ENCODE data around the gene SCAI.

Gene SCAI

DNA sequence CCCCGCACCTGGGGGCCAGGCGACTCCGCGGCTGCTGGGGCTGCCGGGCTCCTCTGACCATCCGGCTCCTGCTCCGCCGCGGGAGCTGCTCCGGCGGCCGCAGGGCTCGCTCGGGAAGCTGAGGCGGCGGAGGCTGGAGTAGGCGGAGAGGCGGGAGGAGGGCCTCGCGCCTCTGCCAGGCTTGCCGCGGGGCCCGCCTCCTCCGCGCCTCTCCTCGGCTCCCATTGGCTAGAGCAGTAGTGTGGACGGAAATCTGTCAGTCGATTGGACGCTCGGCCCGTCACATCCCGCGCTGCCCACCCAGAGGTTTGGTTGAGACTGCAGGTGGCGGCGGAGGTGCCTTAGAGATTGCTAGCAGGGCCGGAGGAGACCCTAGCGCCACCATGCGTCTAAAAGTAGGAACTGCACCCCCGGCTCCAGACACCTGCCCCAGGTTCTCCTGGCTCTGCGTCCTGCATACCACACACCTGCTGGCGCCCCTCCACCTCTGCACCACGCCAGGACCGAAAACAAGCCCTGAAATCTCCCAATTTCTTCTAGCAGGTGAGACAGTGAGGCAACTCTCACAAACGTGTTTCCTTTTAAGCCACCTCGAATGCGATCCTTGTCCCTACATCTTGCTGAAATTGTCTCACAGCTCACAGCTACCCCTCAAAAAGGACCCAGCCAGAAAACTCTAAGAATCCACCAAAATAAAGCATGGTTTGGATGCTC is at the start of gene SCAI (continued):
- TF ChIP-seq KLF1 (tag by site-specific recombination; IDR thresholded peaks at IDR 0.05) (no peak), ZBTB1 (tag by site-specific recombination; IDR thresholded peaks at IDR 0.05) (no peak), ZNF426 (tag by site-specific recombination; IDR thresholded peaks at IDR 0.05) (no peak), PRDM1 (tag by site-specific recombination; IDR thresholded peaks at IDR 0.05) (no peak), ZNF558 (tag by site-specific recombination; IDR thresholded peaks at IDR 0.05) (no peak), ZNF677 (tag by site-specific recombination; IDR thresholded peaks at IDR 0.05) (no peak), ZNF202 (tag by site-specific recombination; IDR thresholded peaks at IDR 0.05; ENCODE audit: borderline replicate concordance) (no peak), WT1 (tag by site-specific recombination; IDR thresholded peaks at IDR 0.05) (no peak), EGR2 (tag by site-specific recombination; IDR thresholded peaks at IDR 0.05; ENCODE audit: low read depth) (peak; percentile 88), GLIS1 (tag by site-specific recombination; IDR thresholded peaks at IDR 0.05) (no peak), GFI1B (tag by site-specific recombination; IDR thresholded peaks at IDR 0.05) (no peak), ZFP69B (tag by site-specific recombination; IDR thresholded peaks at IDR 0.05) (0 out of 2 replicates have a peak, but pooled peaks have one; percentile 34), ZNF624 (tag by site-specific recombination; IDR thresholded peaks at IDR 0.05) (no peak), ZNF37A (tag by site-specific recombination; IDR thresholded peaks at IDR 0.05) (no peak), ZNF792 (tag by site-specific recombination; IDR thresholded peaks at IDR 0.05) (no peak), GLI4 (tag by site-specific recombination; IDR thresholded peaks at IDR 0.05) (no peak), MYNN (tag by site-specific recombination; IDR thresholded peaks at IDR 0.05; ENCODE audit: borderline replicate concordance) (no peak), ZNF2 (tag by site-specific recombination; IDR thresholded peaks at IDR 0.05) (peak; percentile 83), KLF8 (tag by site-specific recombination; IDR thresholded peaks at IDR 0.05) (peak; percentile 83), ZNF610 (tag by site-specific recombination; IDR thresholded peaks at IDR 0.05; ENCODE audit: borderline replicate concordance) (no peak), ZNF140 (tag by site-specific recombination; IDR thresholded peaks at IDR 0.05) (no peak), ZNF266 (tag by site-specific recombination; IDR thresholded peaks at IDR 0.05; ENCODE audit: low read depth) (no peak), ZNF404 (tag by site-specific recombination; IDR thresholded peaks at IDR 0.05) (no peak), ZNF660 (tag by site-specific recombination; IDR thresholded peaks at IDR 0.05) (peak; percentile 54; the same call in 1 of the 2 replicates), ZNF138 (tag by site-specific recombination; IDR thresholded peaks at IDR 0.05; ENCODE audit: borderline replicate concordance) (no peak), ZNF10 (tag by site-specific recombination; IDR thresholded peaks at IDR 0.05) (0 out of 2 replicates have a peak, but pooled peaks have one; percentile 25), GLI2 (tag by site-specific recombination; IDR thresholded peaks at IDR 0.05; ENCODE audit: borderline replicate concordance, low read depth) (no peak), ZNF747 (tag by site-specific recombination; IDR thresholded peaks at IDR 0.05) (no peak), ZNF155 (tag by site-specific recombination; IDR thresholded peaks at IDR 0.05) (no peak), ZNF707 (tag by site-specific recombination; IDR thresholded peaks at IDR 0.05) (no peak), SALL2 (tag by site-specific recombination; IDR thresholded peaks at IDR 0.05; ENCODE audit: borderline replicate concordance) (no peak), ZNF394 (tag by site-specific recombination; IDR thresholded peaks at IDR 0.05; ENCODE audit: borderline replicate concordance) (peak; percentile 57; the same call in 1 of the 2 replicates), ZXDB (tag by site-specific recombination; IDR thresholded peaks at IDR 0.05) (0 out of 2 replicates have a peak, but pooled peaks have one; percentile 41)
- TF ChIP-seq, protein P1, sequence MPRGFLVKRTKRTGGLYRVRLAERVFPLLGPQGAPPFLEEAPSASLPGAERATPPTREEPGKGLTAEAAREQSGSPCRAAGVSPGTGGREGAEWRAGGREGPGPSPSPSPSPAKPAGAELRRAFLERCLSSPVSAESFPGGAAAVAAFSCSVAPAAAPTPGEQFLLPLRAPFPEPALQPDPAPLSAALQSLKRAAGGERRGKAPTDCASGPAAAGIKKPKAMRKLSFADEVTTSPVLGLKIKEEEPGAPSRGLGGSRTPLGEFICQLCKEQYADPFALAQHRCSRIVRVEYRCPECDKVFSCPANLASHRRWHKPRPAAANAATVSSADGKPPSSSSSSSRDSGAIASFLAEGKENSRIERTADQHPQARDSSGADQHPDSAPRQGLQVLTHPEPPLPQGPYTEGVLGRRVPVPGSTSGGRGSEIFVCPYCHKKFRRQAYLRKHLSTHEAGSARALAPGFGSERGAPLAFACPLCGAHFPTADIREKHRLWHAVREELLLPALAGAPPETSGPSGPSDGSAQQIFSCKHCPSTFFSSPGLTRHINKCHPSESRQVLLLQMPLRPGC (tag by site-specific recombination; IDR thresholded peaks at IDR 0.05): no peak
- TF ChIP-seq, protein P2, sequence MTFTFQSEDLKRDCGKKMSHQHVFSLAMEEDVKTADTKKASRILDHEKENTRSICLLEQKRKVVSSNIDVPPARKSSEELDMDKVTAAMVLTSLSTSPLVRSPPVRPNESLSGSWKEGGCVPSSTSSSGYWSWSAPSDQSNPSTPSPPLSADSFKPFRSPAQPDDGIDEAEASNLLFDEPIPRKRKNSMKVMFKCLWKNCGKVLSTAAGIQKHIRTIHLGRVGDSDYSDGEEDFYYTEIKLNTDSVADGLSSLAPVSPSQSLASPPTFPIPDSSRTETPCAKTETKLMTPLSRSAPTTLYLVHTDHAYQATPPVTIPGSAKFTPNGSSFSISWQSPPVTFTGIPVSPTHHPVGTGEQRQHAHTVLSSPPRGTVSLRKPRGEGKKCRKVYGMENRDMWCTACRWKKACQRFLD (tag by site-specific recombination; IDR thresholded peaks at IDR 0.05): no peak
- TF ChIP-seq, protein P3, sequence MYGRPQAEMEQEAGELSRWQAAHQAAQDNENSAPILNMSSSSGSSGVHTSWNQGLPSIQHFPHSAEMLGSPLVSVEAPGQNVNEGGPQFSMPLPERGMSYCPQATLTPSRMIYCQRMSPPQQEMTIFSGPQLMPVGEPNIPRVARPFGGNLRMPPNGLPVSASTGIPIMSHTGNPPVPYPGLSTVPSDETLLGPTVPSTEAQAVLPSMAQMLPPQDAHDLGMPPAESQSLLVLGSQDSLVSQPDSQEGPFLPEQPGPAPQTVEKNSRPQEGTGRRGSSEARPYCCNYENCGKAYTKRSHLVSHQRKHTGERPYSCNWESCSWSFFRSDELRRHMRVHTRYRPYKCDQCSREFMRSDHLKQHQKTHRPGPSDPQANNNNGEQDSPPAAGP (tag by site-specific recombination; IDR thresholded peaks at IDR 0.05): 0 out of 2 replicates have a peak, but pooled peaks have one; percentile 36
- TF ChIP-seq, protein P4, sequence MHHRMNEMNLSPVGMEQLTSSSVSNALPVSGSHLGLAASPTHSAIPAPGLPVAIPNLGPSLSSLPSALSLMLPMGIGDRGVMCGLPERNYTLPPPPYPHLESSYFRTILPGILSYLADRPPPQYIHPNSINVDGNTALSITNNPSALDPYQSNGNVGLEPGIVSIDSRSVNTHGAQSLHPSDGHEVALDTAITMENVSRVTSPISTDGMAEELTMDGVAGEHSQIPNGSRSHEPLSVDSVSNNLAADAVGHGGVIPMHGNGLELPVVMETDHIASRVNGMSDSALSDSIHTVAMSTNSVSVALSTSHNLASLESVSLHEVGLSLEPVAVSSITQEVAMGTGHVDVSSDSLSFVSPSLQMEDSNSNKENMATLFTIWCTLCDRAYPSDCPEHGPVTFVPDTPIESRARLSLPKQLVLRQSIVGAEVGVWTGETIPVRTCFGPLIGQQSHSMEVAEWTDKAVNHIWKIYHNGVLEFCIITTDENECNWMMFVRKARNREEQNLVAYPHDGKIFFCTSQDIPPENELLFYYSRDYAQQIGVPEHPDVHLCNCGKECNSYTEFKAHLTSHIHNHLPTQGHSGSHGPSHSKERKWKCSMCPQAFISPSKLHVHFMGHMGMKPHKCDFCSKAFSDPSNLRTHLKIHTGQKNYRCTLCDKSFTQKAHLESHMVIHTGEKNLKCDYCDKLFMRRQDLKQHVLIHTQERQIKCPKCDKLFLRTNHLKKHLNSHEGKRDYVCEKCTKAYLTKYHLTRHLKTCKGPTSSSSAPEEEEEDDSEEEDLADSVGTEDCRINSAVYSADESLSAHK (tag by site-specific recombination; IDR thresholded peaks at IDR 0.05): no peak
